ENCODE results near the gene PIGQ. TPM values are rescaled to one million over a fixed set of nuclear protein-coding genes. Genes with fewer than 3 reads are reported as not detected.

The PIGQ gene
- total RNA-seq, 2 donors from 2014 or later = 25.6 to 59.3 TPM

DNA sequence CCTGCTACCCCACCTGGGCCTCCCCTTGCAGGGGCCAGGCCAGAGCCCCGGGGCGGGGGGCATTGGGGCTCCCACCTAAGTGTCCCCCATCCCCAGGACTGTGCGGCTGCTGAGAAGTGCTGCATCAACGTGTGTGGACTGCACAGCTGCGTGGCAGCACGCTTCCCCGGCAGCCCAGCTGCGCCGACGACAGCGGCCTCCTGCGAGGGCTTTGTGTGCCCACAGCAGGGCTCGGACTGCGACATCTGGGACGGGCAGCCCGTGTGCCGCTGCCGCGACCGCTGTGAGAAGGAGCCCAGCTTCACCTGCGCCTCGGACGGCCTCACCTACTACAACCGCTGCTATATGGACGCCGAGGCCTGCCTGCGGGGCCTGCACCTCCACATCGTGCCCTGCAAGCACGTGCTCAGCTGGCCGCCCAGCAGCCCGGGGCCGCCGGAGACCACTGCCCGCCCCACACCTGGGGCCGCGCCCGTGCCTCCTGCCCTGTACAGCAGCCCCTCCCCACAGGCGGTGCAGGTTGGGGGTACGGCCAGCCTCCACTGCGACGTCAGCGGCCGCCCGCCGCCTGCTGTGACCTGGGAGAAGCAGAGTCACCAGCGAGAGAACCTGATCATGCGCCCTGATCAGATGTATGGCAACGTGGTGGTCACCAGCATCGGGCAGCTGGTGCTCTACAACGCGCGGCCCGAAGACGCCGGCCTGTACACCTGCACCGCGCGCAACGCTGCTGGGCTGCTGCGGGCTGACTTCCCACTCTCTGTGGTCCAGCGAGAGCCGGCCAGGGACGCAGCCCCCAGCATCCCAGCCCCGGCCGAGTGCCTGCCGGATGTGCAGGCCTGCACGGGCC lies 62.9 kb downstream of the PIGQ start:
- intact Hi-C loops (cut with DNase I) = no loop called here
- Histone ChIP-seq H3K36me3 (no peaks in the 10 kb centered on the region), H3K27me3 (no peaks in the 10 kb centered on the region), H3K4me3 (no peak overlapping the region), H3K9ac (ENCODE audit: low read depth in 2 of 2, low read length in 2 of 2) (no peak overlapping the region), H3K4me1 (peaks cover 13% of the 10 kb centered on the region), H3K9me3 (no peaks in the 10 kb centered on the region), H3K27ac (no peak overlapping the region)
- TF ChIP-seq, protein P1, sequence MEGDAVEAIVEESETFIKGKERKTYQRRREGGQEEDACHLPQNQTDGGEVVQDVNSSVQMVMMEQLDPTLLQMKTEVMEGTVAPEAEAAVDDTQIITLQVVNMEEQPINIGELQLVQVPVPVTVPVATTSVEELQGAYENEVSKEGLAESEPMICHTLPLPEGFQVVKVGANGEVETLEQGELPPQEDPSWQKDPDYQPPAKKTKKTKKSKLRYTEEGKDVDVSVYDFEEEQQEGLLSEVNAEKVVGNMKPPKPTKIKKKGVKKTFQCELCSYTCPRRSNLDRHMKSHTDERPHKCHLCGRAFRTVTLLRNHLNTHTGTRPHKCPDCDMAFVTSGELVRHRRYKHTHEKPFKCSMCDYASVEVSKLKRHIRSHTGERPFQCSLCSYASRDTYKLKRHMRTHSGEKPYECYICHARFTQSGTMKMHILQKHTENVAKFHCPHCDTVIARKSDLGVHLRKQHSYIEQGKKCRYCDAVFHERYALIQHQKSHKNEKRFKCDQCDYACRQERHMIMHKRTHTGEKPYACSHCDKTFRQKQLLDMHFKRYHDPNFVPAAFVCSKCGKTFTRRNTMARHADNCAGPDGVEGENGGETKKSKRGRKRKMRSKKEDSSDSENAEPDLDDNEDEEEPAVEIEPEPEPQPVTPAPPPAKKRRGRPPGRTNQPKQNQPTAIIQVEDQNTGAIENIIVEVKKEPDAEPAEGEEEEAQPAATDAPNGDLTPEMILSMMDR (IDR thresholded peaks at IDR 0.05) = no peak
- DNase-seq = no peak

DNA sequence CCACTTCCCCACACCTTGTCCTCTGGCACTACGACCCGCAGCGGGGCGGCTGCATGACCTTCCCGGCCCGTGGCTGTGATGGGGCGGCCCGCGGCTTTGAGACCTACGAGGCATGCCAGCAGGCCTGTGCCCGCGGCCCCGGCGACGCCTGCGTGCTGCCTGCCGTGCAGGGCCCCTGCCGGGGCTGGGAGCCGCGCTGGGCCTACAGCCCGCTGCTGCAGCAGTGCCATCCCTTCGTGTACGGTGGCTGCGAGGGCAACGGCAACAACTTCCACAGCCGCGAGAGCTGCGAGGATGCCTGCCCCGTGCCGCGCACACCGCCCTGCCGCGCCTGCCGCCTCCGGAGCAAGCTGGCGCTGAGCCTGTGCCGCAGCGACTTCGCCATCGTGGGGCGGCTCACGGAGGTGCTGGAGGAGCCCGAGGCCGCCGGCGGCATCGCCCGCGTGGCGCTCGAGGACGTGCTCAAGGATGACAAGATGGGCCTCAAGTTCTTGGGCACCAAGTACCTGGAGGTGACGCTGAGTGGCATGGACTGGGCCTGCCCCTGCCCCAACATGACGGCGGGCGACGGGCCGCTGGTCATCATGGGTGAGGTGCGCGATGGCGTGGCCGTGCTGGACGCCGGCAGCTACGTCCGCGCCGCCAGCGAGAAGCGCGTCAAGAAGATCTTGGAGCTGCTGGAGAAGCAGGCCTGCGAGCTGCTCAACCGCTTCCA lies 63.7 kb downstream of the PIGQ start:
- Histone ChIP-seq H3K27me3 (no peaks in the 10 kb centered on the region), H3K4me3 (no peak overlapping the region)

More for the DNA sequence above, 63.7 kb downstream of the PIGQ start:
- H3K36me3 ChIP-seq = no peaks in the 10 kb centered on the region
- peaks cover 13% of the 10 kb centered on the region for H3K4me1 ChIP-seq
- no peak overlapping the region for H3K9ac ChIP-seq (ENCODE audit: low read depth in 2 of 2, low read length in 2 of 2)
- intact Hi-C loops (cut with DNase I) = no loop called here
- TF ChIP-seq, protein P1 (IDR thresholded peaks at IDR 0.05) = no peak
- H3K9me3 ChIP-seq = no peaks in the 10 kb centered on the region
- DNase-seq = no peak
- no peak overlapping the region for H3K27ac ChIP-seq

Small RNA genes lying within 50 kb of the gene (microRNA-seq; reads per million reads assigned to microRNA genes)
- gene MIR3176 (11.0 reads per million, percentile 17 among the genes with 10 or more reads in this experiment), gene MIR5587 (not detected)

Other genes starting within 250 kb of the PIGQ start
- 10 to 100 TPM; 33.4 to 34.3 TPM for gene AXIN1, start 217.2 kb upstream of the PIGQ start, total RNA-seq
- gene MRPL28, start 199.4 kb upstream of the PIGQ start, total RNA-seq = 10 to 100 TPM; 59.4 to 75.4 TPM
- 100 to 1,000 TPM in 1 of 2 donors, 10 to 100 TPM in 1; 99.6 to 102 TPM for gene PGAP6, start 188.0 kb upstream of the PIGQ start, total RNA-seq
- gene NME4, start 172.8 kb upstream of the PIGQ start, total RNA-seq = 10 to 100 TPM; 38.3 to 63.6 TPM
- gene DECR2, start 168.1 kb upstream of the PIGQ start, total RNA-seq = 10 to 100 TPM; 31.3 to 50.2 TPM
- 10 to 100 TPM; 20.9 to 22.3 TPM for gene RAB11FIP3, start 144.3 kb upstream of the PIGQ start, total RNA-seq
- gene CAPN15, start 42.3 kb upstream of the PIGQ start, total RNA-seq = 100 to 1,000 TPM in 1 of 2 donors, 10 to 100 TPM in 1; 74.6 to 139 TPM
- gene PRR35, start 9.6 kb upstream of the PIGQ start, total RNA-seq = not detected
- gene NHLRC4, start 3.0 kb upstream of the PIGQ start, total RNA-seq = under 1 TPM; 0.32 to 0.35 TPM
- gene RAB40C, start 20.1 kb downstream of the PIGQ start, total RNA-seq = 10 to 100 TPM; 34.9 to 38.5 TPM
- 1 to 10 TPM in 1 of 2 donors, under 1 TPM in 1; 0.80 to 1.1 TPM for gene WFIKKN1, start 61.0 kb downstream of the PIGQ start, total RNA-seq
- gene METTL26, start 66.3 kb downstream of the PIGQ start, total RNA-seq = 100 to 1,000 TPM in 1 of 2 donors, 10 to 100 TPM in 1; 43.7 to 102 TPM
- 100 to 1,000 TPM; 132 to 158 TPM for gene MCRIP2, start 71.9 kb downstream of the PIGQ start, total RNA-seq
- 100 to 1,000 TPM in 1 of 2 donors, 10 to 100 TPM in 1; 25.1 to 122 TPM for gene WDR90, start 79.4 kb downstream of the PIGQ start, total RNA-seq
- 100 to 1,000 TPM; 112 to 182 TPM for gene RHOT2, start 98.2 kb downstream of the PIGQ start, total RNA-seq
- 1 to 10 TPM; 4.0 to 5.7 TPM for gene RHBDL1, start 105.7 kb downstream of the PIGQ start, total RNA-seq
- gene STUB1, start 110.4 kb downstream of the PIGQ start, total RNA-seq = 100 to 1,000 TPM in 1 of 2 donors, 10 to 100 TPM in 1; 96.7 to 159 TPM
- 10 to 100 TPM; 40.7 to 72.1 TPM for gene JMJD8, start 114.4 kb downstream of the PIGQ start, total RNA-seq
- 10 to 100 TPM in 1 of 2 donors, 1 to 10 TPM in 1; 8.5 to 18.8 TPM for gene WDR24, start 120.4 kb downstream of the PIGQ start, total RNA-seq
- 1 to 10 TPM; 2.0 to 2.2 TPM for gene FBXL16, start 135.8 kb downstream of the PIGQ start, total RNA-seq
- 10 to 100 TPM; 23.3 to 50.0 TPM for gene METRN, start 145.2 kb downstream of the PIGQ start, total RNA-seq
- 10 to 100 TPM; 42.1 to 83.1 TPM for gene ANTKMT, start 151.2 kb downstream of the PIGQ start, total RNA-seq
- 1 to 10 TPM in 1 of 2 donors, under 1 TPM in 1; 0.37 to 3.7 TPM for gene CCDC78, start 156.5 kb downstream of the PIGQ start, total RNA-seq
- 10 to 100 TPM in 1 of 2 donors, 1 to 10 TPM in 1; 2.6 to 13.0 TPM for gene HAGHL, start 157.1 kb downstream of the PIGQ start, total RNA-seq
- 10 to 100 TPM; 29.2 to 62.1 TPM for gene CIAO3, start 171.0 kb downstream of the PIGQ start, total RNA-seq
- 1 to 10 TPM; 1.4 to 1.8 TPM for gene MSLN, start 190.8 kb downstream of the PIGQ start, total RNA-seq
- gene RPUSD1, start 218.4 kb downstream of the PIGQ start, total RNA-seq = 10 to 100 TPM; 17.3 to 35.6 TPM
- gene CHTF18, start 218.7 kb downstream of the PIGQ start, total RNA-seq = 100 to 1,000 TPM in 1 of 2 donors, 10 to 100 TPM in 1; 16.5 to 111 TPM
- under 1 TPM in 1 of 2 donors, not detected in 1; 0.24 TPM for gene GNG13, start 230.8 kb downstream of the PIGQ start, total RNA-seq

Data from colonic mucosa (tissue), 4 donors.